ENCODE data around the gene TEAD1.

TEAD1 gene

DNA sequence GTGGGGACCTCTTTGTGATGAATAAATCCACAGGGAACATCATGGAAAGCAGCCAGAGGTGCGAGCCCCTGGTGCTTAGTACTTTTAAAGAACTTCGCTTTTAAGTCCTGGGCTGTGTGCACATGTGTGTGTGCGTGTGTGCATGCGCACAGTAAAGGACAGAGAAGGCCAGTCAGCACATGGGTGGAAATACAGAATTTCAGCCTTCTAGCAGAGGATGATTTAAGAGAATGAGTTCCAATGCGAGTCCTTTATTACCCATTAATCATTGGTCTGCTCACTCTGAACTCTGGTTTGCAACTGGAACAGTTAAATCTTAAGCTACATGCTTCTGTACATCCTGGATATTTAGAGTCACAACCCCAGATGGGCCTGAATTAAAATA is 18.9 kb downstream of the TEAD1 start:
- Histone ChIP-seq H3K4me3 (replicated peaks; ENCODE audit: insufficient read depth, low read length) (no peak overlapping the region), H3K27me3 (ENCODE audit: insufficient read depth, poor library complexity, severe bottlenecking) (peaks cover 16% of the 10 kb centered on the region), H3K27ac (replicated peaks) (no peak overlapping the region)
- no peak for DNase-seq (ENCODE audit: low read depth in 1 of 2, low spot score in 1 of 2)
- no peak for TF ChIP-seq GABPA (IDR thresholded peaks at IDR 0.05; ENCODE audit: low read depth)
- TF ChIP-seq, protein P1, sequence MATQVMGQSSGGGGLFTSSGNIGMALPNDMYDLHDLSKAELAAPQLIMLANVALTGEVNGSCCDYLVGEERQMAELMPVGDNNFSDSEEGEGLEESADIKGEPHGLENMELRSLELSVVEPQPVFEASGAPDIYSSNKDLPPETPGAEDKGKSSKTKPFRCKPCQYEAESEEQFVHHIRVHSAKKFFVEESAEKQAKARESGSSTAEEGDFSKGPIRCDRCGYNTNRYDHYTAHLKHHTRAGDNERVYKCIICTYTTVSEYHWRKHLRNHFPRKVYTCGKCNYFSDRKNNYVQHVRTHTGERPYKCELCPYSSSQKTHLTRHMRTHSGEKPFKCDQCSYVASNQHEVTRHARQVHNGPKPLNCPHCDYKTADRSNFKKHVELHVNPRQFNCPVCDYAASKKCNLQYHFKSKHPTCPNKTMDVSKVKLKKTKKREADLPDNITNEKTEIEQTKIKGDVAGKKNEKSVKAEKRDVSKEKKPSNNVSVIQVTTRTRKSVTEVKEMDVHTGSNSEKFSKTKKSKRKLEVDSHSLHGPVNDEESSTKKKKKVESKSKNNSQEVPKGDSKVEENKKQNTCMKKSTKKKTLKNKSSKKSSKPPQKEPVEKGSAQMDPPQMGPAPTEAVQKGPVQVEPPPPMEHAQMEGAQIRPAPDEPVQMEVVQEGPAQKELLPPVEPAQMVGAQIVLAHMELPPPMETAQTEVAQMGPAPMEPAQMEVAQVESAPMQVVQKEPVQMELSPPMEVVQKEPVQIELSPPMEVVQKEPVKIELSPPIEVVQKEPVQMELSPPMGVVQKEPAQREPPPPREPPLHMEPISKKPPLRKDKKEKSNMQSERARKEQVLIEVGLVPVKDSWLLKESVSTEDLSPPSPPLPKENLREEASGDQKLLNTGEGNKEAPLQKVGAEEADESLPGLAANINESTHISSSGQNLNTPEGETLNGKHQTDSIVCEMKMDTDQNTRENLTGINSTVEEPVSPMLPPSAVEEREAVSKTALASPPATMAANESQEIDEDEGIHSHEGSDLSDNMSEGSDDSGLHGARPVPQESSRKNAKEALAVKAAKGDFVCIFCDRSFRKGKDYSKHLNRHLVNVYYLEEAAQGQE (IDR thresholded peaks at IDR 0.05; ENCODE audit: insufficient replicate concordance, low read depth), result no peak
- TF ChIP-seq, protein P2, sequence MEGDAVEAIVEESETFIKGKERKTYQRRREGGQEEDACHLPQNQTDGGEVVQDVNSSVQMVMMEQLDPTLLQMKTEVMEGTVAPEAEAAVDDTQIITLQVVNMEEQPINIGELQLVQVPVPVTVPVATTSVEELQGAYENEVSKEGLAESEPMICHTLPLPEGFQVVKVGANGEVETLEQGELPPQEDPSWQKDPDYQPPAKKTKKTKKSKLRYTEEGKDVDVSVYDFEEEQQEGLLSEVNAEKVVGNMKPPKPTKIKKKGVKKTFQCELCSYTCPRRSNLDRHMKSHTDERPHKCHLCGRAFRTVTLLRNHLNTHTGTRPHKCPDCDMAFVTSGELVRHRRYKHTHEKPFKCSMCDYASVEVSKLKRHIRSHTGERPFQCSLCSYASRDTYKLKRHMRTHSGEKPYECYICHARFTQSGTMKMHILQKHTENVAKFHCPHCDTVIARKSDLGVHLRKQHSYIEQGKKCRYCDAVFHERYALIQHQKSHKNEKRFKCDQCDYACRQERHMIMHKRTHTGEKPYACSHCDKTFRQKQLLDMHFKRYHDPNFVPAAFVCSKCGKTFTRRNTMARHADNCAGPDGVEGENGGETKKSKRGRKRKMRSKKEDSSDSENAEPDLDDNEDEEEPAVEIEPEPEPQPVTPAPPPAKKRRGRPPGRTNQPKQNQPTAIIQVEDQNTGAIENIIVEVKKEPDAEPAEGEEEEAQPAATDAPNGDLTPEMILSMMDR (IDR thresholded peaks at IDR 0.05; ENCODE audit: insufficient read depth, low read length), result no peak
- no peak for TF ChIP-seq SPI1 (IDR thresholded peaks at IDR 0.05; ENCODE audit: borderline replicate concordance, low read depth)
- TF ChIP-seq POLR2AphosphoS5 (IDR thresholded peaks at IDR 0.05; ENCODE audit: low read depth), result no peak

DNA sequence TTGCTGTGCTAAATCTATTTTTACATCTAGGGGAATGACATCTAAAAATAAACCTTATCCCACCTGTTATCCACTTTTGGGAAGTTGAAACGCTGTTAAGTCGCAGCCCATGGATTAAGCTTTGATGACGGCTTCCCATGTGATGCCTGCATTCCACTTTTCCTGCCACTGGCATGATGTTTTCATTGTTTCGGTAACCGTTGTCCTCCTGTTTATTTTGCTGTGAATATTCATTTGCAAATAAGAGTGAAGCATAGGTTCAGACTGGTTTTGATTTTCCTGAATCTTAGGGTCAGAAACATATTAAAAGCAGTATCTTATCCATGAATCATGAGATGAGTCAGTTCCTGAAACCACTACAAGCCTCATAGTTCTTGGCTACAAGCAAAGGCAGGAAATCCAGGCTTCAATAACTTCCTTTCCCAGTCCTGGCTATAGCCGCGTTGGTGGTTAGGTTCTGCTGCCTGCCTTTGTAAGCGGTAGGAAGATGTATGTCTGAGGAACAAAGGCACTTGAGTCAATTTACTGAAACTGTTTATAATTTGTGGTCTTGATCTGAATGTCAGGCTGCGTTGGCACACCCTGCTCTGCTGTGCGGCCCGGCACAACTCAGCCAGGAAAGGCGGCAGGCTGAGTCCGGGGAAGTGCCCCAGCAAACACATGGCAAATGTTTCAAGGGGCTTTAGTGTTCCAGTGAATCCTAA is 19.4 kb downstream of the TEAD1 start:
- Histone ChIP-seq H3K27me3 (ENCODE audit: insufficient read depth, poor library complexity, severe bottlenecking) (peaks cover 19% of the 10 kb centered on the region), H3K27ac (replicated peaks) (no peak overlapping the region), H3K4me3 (replicated peaks; ENCODE audit: insufficient read depth, low read length) (no peak overlapping the region)
- TF ChIP-seq POLR2AphosphoS5 (IDR thresholded peaks at IDR 0.05; ENCODE audit: low read depth) (no peak), GABPA (IDR thresholded peaks at IDR 0.05; ENCODE audit: low read depth) (no peak), SPI1 (IDR thresholded peaks at IDR 0.05; ENCODE audit: borderline replicate concordance, low read depth) (no peak)
- TF ChIP-seq, protein P2 (IDR thresholded peaks at IDR 0.05; ENCODE audit: insufficient read depth, low read length), result no peak
- TF ChIP-seq, protein P1 (IDR thresholded peaks at IDR 0.05; ENCODE audit: insufficient replicate concordance, low read depth), result no peak
- DNase-seq (ENCODE audit: low read depth in 1 of 2, low spot score in 1 of 2), result peak in 1 of 2 experiments; percentile 5

DNA sequence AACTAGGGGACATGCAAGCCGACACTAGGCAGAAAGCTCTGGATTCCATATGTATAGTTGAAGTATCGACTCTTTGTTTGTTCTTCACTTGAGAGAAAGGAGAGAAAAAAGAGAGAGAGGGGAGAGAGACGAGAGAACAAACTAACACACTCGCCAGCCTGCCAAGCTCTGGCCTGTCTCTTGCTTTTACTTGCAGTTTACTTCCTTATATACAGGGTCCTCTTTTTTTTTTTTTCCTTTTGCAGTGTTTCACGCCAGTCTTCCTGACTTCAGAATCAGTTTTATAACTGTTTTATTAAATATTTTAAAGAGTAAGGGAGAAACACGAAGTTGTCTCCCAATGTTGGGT is 19.9 kb downstream of the TEAD1 start:
- Histone ChIP-seq H3K27ac (replicated peaks) (no peak overlapping the region), H3K27me3 (ENCODE audit: insufficient read depth, poor library complexity, severe bottlenecking) (peaks cover 24% of the 10 kb centered on the region), H3K4me3 (replicated peaks; ENCODE audit: insufficient read depth, low read length) (no peak overlapping the region)
- TF ChIP-seq, protein P1 (IDR thresholded peaks at IDR 0.05; ENCODE audit: insufficient replicate concordance, low read depth), result no peak
- TF ChIP-seq, protein P2 (IDR thresholded peaks at IDR 0.05; ENCODE audit: insufficient read depth, low read length), result no peak
- TF ChIP-seq POLR2AphosphoS5 (IDR thresholded peaks at IDR 0.05; ENCODE audit: low read depth) (no peak), GABPA (IDR thresholded peaks at IDR 0.05; ENCODE audit: low read depth) (no peak), SPI1 (IDR thresholded peaks at IDR 0.05; ENCODE audit: borderline replicate concordance, low read depth) (no peak)
- DNase-seq (ENCODE audit: low read depth in 1 of 2, low spot score in 1 of 2), result no peak
